GM12865 (cell line): Measurements from ENCODE around the gene RGS19.

Experiments used
- DNase-seq: peaks from one replicate; pipeline ENCODE4 v3.0.0; 2010; ENCODE audit warnings: low read depth
- H3K4me3 ChIP-seq: 2 replicates; pipeline ENCODE4 v1.5.1; 2011; ENCODE audit warnings: mild to moderate bottlenecking, low read depth, low read length, control low read depth
- TF ChIP-seq, protein P1 (sequence below): IDR thresholded peaks from 2 replicates; pipeline ENCODE4 v1.5.1; 2011; ENCODE audit warnings: low read length, control low read depth, low read depth, inconsistent platforms; ENCODE audit not compliant: insufficient read depth; ENCODE audit errors: missing control alignments

Gene RGS19

DNA sequence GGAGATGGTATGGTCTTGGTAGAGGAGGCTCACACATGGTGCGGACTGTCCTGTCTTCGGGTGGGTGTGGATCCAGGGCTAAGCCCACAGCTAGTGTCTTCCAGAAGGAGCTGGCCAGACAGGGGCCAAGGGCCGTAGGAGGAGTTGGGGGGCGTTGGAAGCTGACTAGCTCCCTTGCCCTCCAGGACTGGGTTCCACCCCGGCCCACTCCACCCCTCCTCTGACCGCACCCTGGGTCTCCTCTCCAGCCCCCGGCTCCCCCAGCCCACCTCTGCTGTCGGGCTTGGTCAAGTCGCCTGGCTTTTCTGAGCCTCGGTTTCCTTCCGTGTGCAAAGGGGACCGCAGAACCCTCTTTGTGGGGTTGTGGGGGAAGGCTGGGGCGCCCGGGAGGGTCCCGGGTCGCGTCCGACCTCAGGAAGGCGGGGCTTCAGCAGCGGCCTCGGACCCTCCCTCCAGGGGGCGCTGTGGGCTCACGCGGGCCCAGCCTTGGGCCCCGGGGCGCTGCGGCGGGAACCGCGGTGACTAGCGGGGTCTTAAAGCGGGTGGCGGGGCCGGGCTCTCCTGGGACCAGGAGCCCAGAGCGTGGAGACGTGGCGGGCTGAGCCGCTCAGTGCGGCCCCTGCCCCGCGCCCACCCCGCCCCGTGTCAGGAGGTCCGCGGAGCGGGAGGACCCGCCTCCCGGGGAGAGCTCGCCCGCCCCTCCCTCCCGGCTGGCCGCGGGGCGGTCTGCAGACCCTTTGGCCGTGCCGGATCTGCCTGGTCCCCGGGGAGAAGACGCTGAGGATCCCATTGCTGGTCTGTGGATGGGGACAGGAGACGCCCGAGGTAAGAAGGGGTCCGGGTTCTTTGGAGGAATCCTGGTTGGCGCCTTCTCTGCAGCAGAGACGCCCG, 22.7 kb upstream of the RGS19 start:
- TF ChIP-seq, protein P1, sequence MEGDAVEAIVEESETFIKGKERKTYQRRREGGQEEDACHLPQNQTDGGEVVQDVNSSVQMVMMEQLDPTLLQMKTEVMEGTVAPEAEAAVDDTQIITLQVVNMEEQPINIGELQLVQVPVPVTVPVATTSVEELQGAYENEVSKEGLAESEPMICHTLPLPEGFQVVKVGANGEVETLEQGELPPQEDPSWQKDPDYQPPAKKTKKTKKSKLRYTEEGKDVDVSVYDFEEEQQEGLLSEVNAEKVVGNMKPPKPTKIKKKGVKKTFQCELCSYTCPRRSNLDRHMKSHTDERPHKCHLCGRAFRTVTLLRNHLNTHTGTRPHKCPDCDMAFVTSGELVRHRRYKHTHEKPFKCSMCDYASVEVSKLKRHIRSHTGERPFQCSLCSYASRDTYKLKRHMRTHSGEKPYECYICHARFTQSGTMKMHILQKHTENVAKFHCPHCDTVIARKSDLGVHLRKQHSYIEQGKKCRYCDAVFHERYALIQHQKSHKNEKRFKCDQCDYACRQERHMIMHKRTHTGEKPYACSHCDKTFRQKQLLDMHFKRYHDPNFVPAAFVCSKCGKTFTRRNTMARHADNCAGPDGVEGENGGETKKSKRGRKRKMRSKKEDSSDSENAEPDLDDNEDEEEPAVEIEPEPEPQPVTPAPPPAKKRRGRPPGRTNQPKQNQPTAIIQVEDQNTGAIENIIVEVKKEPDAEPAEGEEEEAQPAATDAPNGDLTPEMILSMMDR: peak; percentile 75
- peak; percentile 42 for DNase-seq
- H3K4me3 ChIP-seq: no peak overlapping the region

- H3K4me3 ChIP-seq: no peak overlapping the region
- TF ChIP-seq, protein P1: no peak
- DNase-seq: no peak
These were observed 21.8 kb upstream of the RGS19 start for GRCh38 chr20:64100946-64101688.

GRCh38 chr20:64100566-64100888, 21.2 kb upstream of the RGS19 start:
- TF ChIP-seq, protein P1: no peak
- DNase-seq: no peak
- no peak overlapping the region for H3K4me3 ChIP-seq

- TF ChIP-seq, protein P1: no peak
- no peak for DNase-seq
- H3K4me3 ChIP-seq: no peak overlapping the region
These were observed 20.7 kb upstream of the RGS19 start for GRCh38 chr20:64099880-64100565.

GRCh38 chr20:64099086-64099786, 19.9 kb upstream of the RGS19 start:
- no peak for DNase-seq
- TF ChIP-seq, protein P1: no peak
- H3K4me3 ChIP-seq: no peak overlapping the region

- TF ChIP-seq, protein P1: no peak
- no peak overlapping the region for H3K4me3 ChIP-seq
- DNase-seq: no peak
These were observed 19.2 kb upstream of the RGS19 start for GRCh38 chr20:64098471-64099013.
